Stimulated activated CD4-positive, alpha-beta T cell treated with anti-CD3 and anti-CD28 coated beads, TNF-alpha, amount 100 ng/mL, for 48 hours (primary cell): ENCODE results near the gene MAPK8IP2.

ENCODE experiments used
- DNase-seq, 3 donors: peaks; one replicate each; pipeline ENCODE4 v3.0.0-alpha.2; 2020; ENCODE audit warnings: low read depth in 3 of 3

The MAPK8IP2 gene

GRCh38 chr22:50600538-50600937 is at the start of gene MAPK8IP2:
MAPK8IP2 (plus strand) TSS chr22:50600793; CDS start chr22:50600819, 26 bp downstream.
- no peak for DNase-seq

GRCh38 chr22:50551160-50551752 is 49.3 kb upstream of the MAPK8IP2 start:
- no peak for DNase-seq

- DNase-seq: no peak
Measured at GRCh38 chr22:50553310-50553709, 47.3 kb upstream of the MAPK8IP2 start.

GRCh38 chr22:50556703-50557102 is 43.9 kb upstream of the MAPK8IP2 start:
- no peak for DNase-seq

- DNase-seq: no peak
Measured at GRCh38 chr22:50560034-50560433, 40.6 kb upstream of the MAPK8IP2 start.

- DNase-seq: no peak
Measured at GRCh38 chr22:50561401-50562358, 38.9 kb upstream of the MAPK8IP2 start.

DNA sequence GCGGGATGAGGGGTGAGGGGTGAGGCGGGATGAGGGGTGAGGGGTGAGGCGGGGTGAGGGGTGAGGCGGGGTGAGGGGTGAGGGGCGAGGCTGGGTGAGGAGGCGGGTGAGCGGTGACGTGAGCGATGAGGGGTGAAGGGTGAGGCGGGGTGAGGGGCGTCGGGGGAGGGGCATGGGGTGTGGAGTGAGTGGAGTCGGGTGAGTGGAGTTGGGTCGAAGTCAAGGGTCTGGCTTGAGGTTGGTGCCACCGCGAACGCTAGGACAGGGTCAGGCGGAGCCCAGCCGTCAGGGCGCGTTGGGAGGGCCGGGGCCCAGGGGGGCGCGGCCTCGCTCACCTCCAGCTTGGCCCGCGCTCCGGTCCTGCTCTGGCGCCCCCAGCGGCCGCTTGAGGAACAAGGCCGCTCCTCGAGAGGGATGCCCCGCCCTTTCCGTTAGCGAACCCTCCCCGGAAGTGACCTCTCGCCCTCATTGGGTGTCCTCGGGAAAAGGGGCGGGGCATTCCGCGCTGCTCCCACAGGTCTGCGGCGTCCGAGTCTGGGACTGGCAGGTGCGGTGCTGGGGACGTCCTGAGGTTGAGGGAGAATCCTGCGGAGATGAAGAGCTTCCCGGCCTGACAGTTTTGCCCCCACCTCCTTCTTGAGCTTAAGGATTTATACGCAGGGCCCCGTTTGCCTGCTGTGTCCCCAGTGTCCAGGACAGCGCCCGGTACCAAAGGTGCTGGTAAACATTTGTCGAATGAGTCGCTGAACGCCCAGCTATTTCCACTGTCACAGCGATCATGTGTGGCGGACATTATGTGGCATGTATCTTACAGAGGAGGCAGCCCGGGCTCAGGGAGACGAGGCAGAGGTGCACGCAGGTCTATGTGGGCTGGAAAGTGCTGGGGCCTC is 37.8 kb upstream of the MAPK8IP2 start, which contains the start of gene SYCE3:
SYCE3 (minus strand) TSS at position 397 of the 890 bp plus-strand sequence. CDS start 6,514 bp downstream, outside the sequence.
- DNase-seq: peak; percentile 95 to 98 (median 97)

DNA sequence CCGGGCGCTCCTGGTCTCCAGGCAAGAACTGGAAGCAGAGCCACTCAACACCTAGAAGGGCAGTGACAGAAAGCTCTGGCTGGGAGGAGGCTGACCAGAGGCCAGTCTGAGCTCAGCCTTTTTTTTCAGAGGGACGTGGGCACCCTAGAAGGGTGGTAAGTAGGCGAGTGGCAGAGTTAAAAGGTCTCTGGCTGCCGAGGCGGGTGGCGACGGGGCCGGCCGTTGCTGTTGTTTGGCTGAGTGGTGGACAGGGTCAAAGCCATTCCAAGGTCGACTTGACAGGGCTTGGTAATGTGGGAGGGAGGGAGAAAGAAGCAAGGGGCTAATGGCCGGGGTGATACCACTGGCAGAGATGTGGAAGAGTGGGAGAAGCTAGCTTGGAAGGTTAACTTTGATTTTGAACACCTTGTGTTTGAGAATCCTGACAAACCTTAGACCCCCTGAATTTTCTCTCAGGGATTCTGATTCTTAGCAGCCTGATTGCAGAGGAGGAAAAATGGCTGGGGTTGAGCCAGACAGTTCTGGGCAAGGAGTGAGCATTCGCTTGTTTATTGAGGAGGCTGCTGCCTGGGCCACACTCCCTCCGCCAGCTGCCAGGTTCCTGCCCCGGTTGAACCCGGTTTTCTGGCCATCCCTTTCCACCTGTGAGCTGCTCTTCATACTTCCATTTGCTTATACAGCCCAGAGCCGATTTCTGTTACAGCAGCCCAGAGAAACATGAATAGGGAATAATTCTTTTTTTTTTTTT is 37.0 kb upstream of the MAPK8IP2 start:
- DNase-seq: no peak

- DNase-seq: no peak
Measured at GRCh38 chr22:50564289-50564688, 36.3 kb upstream of the MAPK8IP2 start.

DNA sequence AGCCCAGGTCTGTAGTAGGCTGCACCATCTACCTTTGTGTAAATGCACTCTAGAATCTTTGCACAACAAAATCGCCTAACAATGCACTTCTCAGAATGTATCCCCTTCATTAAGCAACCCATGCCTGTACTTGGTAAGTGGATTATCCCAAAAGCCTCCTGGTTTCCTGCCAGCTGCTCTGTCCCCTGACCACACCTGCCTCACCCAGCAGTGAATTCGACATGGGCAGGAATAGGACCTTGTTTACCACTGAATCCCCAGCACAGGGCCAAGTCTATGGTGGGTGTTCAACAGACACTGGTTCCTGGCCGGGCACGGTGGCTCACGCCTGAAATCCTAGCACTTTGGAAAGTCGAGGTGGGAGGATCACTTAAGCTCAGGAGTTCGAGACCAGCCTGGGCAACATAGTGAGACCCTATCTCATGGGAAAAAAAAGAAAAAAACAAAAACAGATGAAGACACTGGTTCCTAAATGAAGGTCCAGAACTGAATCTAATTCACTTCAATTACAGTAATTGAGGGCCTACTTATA is 32.8 kb upstream of the MAPK8IP2 start:
- no peak for DNase-seq

DNA sequence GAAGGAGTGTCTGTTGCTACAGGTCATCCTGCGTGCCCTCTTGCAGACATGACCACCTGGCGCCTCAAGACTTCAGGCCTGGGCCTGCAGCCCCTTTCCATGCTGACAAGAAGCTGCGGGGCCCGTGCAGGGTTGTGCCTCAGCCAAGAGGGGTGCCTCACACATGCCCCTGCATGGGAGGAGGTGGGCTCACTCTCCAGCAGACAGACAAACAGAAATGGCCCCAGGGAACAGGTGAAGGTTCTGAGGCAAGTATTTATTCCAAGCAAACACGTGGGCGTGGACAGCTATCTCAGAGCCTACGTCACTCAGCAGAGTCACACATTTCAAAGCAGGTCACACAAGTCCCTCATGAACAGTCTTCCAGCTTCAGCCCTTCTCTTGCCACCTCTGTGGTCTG is 32.0 kb upstream of the MAPK8IP2 start:
- no peak for DNase-seq

DNA sequence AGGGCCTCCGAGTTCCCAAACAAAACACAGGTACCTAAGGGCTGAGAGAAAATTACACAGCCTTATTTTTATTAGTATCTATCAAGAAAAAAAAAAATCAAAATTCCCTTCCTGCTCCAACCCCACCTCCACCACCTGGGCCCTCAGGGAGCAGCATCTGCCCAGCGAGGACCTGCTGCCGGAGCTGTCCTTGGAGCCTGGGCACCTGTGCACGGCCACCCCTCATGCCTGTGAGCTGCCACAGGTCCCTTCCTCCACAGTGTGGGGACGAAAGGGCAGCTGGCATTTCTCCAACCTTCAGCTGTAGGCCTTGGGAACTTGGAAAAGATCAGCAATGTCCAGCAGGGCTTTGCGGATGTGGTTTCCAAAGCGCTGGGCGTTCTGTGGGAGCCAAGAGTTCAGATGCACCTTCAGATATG is 31.5 kb upstream of the MAPK8IP2 start:
- no peak for DNase-seq

- DNase-seq: no peak
Measured at GRCh38 chr22:50569896-50570535, 30.6 kb upstream of the MAPK8IP2 start.

- DNase-seq: no peak
Measured at GRCh38 chr22:50570861-50571260, 29.7 kb upstream of the MAPK8IP2 start.

DNA sequence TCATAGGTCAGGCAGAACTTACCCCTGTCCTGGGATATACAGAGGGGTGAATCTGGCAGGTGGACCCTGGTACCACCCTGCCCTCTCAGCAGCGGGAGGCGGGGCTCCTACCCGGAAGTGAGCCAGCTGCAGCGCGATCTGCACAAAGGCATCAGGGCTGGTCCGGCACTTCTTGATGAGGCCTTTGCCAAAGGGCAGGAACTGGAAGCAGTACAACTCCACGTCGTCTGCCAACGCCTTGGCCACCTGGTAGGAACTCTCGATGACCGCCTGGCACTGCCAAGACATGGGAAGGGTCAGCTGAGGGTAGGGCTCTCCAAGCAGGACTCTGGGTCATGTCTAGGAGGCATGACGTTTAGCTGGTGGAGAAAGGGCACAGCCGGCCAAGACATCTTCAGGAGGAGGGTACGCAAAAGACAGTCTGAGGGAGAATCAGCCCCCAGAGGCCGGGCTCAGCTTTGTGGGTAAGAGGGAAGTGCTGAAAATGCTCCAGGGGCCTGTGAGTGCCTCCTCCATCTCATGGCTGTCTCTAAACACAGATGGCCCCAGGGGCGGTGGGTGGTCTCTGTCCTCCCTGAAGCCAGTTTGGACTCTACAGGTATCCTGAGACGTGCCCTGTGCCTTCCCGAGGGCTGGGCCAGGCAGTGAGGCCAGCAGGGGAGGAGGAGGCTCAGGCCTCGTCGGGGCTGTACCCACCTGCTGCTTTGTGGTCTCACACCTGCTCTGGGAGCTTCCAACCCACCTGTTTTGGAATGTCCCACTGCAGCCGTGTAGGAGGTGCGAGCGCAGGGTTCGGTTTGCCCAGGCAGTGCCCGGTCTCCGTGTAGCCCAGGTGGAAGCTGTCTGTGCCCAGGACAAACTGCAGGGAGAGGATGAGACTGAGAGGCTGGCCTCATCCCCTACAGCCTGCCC is 29.1 kb upstream of the MAPK8IP2 start:
- no peak for DNase-seq

- no peak for DNase-seq
Measured at GRCh38 chr22:50572965-50573364, 27.6 kb upstream of the MAPK8IP2 start.

DNA sequence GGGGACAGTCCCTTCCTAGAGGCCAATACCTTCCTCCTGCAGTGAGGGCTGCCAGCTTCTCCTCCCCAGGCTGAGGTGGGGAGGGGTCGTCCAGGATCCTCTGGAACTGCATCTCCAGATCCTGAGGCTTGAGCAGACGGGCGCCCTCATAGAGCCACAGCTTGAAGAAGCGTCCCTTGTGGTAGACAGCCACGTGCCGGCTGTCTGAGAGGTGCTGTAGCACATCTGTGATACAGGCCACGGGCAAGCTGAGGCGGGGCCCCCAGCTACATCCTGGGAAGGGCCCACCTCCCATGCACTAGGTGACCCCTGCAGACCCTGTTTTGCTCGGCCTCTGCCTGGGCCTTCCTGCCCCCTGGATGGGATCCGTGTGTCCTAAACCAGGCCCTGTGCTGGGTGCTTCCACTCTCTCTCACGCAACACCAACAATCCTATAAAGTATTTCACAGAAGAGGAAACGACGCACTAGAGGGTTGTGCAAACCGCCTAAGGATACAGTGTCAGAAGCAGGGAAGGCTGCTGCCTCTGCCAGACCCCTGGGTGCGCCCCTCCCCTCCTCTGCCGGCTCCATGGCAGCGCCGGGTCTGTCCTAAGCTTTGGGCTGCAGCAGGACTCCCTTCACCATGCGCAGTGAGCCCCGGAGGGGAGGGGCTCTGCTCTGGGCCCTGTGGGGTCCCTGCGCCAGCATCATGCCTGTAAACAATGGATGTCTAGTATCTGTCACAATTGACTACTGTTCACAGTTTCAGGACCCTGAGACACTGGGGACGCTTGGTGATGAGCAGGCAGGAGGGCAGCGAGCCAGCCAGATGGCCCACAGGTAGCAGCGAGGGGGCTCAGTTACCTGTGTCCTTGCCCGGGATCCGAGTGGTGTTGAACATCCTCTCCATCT is 26.9 kb upstream of the MAPK8IP2 start:
- no peak for DNase-seq

GRCh38 chr22:50574383-50574755 is 26.2 kb upstream of the MAPK8IP2 start:
- DNase-seq: no peak
